ENCODE data around the gene UQCC2.

The UQCC2 gene

GRCh38 chr6:33699739-33700138 lies 11.8 kb downstream of the UQCC2 start:
- no peak for DNase-seq (ENCODE audit: low read depth)

DNA sequence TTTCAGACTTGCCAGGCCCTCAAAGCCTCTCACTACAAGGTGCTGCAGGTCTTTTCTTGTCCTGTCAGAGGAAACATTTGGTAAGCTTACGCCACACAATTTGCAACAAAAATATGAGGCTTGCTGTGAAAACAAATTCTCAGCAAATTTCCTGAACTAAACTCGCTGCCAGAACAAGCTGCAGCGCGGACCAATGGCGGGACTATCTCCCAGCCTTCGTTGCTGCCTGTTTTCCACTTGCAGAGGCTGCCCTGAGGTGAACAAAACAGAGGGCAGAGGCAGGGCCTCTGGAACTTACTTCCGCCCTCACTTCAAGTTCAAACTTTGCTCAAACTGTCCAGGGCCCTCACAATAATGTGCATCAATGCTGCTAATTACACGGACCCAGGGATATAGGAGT lies 12.4 kb downstream of the UQCC2 start:
- no peak overlapping the region for H3K4me3 ChIP-seq (ENCODE audit: low read length)
- DNase-seq (ENCODE audit: low read depth): no peak
- no peak for TF ChIP-seq CTCF (conservative IDR thresholded peaks at IDR 0.05; ENCODE audit: low read depth, low read length)

More at GRCh38 chr6:33699739-33700138, 11.8 kb downstream of the UQCC2 start:
- H3K4me3 ChIP-seq (ENCODE audit: low read length): no peak overlapping the region
- no peak for TF ChIP-seq CTCF (conservative IDR thresholded peaks at IDR 0.05; ENCODE audit: low read depth, low read length)

GRCh38 chr6:33698494-33698893 lies 13.0 kb downstream of the UQCC2 start:
- no peak for TF ChIP-seq CTCF (conservative IDR thresholded peaks at IDR 0.05; ENCODE audit: low read depth, low read length)
- no peak for DNase-seq (ENCODE audit: low read depth)
- H3K4me3 ChIP-seq (ENCODE audit: low read length): no peak overlapping the region

DNA sequence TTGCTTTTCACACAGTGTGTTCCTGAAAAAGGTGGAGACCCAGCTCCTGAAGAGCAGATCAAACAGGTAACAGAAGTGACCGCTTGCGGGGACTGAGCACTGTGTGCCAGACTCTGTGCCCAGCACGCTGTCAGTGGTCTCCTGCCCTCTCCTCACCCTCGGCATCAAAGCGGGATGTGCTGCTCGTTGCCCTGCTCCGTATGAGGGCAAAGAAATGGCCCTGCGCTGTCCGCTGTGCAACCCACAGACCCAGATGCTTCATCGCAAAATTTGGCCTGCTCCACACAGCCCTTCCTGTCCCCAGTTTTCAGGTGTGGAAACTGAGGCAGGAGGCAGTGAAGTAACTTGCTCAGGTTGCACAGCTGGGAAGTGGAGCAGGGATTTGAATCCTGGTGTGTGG lies 13.7 kb downstream of the UQCC2 start:
- no peak for DNase-seq (ENCODE audit: low read depth)
- no peak overlapping the region for H3K4me3 ChIP-seq (ENCODE audit: low read length)
- no peak for TF ChIP-seq CTCF (conservative IDR thresholded peaks at IDR 0.05; ENCODE audit: low read depth, low read length)

- TF ChIP-seq CTCF (conservative IDR thresholded peaks at IDR 0.05; ENCODE audit: low read depth, low read length): no peak
- H3K4me3 ChIP-seq (ENCODE audit: low read length): no peak overlapping the region
- no peak for DNase-seq (ENCODE audit: low read depth)
Measured at GRCh38 chr6:33696548-33697518, 14.7 kb downstream of the UQCC2 start.

DNA sequence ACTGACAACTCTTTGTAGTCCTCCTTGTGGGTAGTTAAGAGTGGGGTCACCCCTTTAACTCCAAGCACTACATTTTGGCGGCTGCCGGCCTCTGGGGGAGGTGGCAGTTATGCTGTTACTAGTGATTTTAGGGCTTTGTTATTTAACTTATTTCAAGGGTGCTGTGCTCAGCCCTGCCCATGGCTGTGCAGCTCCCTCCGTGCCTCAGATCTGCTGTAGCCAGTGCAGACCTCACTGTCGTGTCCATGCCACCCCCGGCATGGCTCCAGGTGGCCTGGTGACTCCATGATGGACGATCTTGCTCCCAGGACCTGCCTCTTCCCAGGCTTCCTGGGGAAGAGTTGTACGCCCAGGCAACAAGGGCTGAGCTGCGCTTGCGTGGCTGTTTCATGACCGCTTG lies 15.4 kb downstream of the UQCC2 start:
- no peak for TF ChIP-seq CTCF (conservative IDR thresholded peaks at IDR 0.05; ENCODE audit: low read depth, low read length)
- no peak for DNase-seq (ENCODE audit: low read depth)
- H3K4me3 ChIP-seq (ENCODE audit: low read length): no peak overlapping the region

GRCh38 chr6:33695451-33695887 lies 16.0 kb downstream of the UQCC2 start:
- no peak for TF ChIP-seq CTCF (conservative IDR thresholded peaks at IDR 0.05; ENCODE audit: low read depth, low read length)
- DNase-seq (ENCODE audit: low read depth): no peak
- H3K4me3 ChIP-seq (ENCODE audit: low read length): no peak overlapping the region

Data from retinal pigment epithelial cell (primary cell).